Ovary (tissue), 9 donors: ENCODE results near the gene C11orf54. TPM values are rescaled to one million over a fixed set of nuclear protein-coding genes. Genes with fewer than 3 reads are reported as not detected.

Source experiments
- DNase-seq, 5 donors: peaks; one replicate each; pipeline ENCODE4 v3.0.0-alpha.2; 2019 to 2020
- H3K27ac ChIP-seq, 2 donors: fragments of 200-600 bp; one replicate each; pipeline versions ENCODE4 v1.5.1 to v1.8.0; 2019 to 2022
- H3K27me3 ChIP-seq: fragments of 200-600 bp; one replicate; pipeline ENCODE4 v1.8.0; 2022
- H3K36me3 ChIP-seq: fragments of 200-600 bp; sonication (generic); one replicate; pipeline ENCODE4 v1.5.1; 2019
- H3K4me1 ChIP-seq: one replicate; pipeline ENCODE4 v1.8.1; 2013; ENCODE audit warnings: mild to moderate bottlenecking, moderate library complexity; ENCODE audit not compliant: insufficient read depth
- H3K4me3 ChIP-seq: fragments of 200-600 bp; sonication (generic); one replicate; pipeline ENCODE4 v1.5.1; 2017
- H3K9me3 ChIP-seq, 2 donors: fragments of 200-600 bp in 1 of 2; sonication (generic) in 1 of 2; one replicate each; pipeline versions ENCODE4 v1.5.1 to v1.8.1; 2013 to 2019; ENCODE audit warnings: mild to moderate bottlenecking in 1 of 2, moderate library complexity in 1 of 2
- EP300 ChIP-seq: sonication (generic); formaldehyde crosslinking; IDR thresholded peaks from one replicate; pipeline ENCODE4 v1.6.1; 2017; ENCODE audit warnings: antibody characterized with exemption
- POLR2A ChIP-seq: fragments of 450-650 bp; IDR thresholded peaks from one replicate; pipeline ENCODE4 v1.6.1; 2017; ENCODE audit warnings: antibody characterized with exemption, mild to moderate bottlenecking, moderate library complexity
- WGBS, 3 donors: extraction: QIAGEN DNeasy Blood & Tissue Kit in 1 of 3; methylation state at CpG; one replicate each; pipeline versions ENCODE4 v1.1.5 to v1.1.7; 2013 to 2017; 5-methylcytosine and 5-hydroxymethylcytosine counted together
- intact Hi-C, 4 donors: fragments of 100-400 bp; cut with DNase I; formaldehyde crosslinking; loops; one replicate each; pipeline versions ENCODE4 v1.11.0 to v1.15.1; 2022 to 2023
- polyA plus RNA-seq, 2 donors: library from polyadenylated mRNA; stranded (reverse); fragments of 200-250 nt in 1 of 2; fragments of 350-450 nt in 1 of 2; fragmentation: Illumina TruSeq in 1 of 2; extraction: RNeasy Lipid Tissue Mini Kit (QIAGEN cat#74804) in 1 of 2; gene quantifications; one replicate each; pipeline ENCODE4 v1.2.3, GENCODE V29; 2013 to 2014
- total RNA-seq, 7 donors: library from RNA; depleted of rRNA in 2 of 7; stranded (reverse); fragments of >200 nt in 2 of 7; fragmentation: NEBNext Ultra II Directional in 3 of 7; extraction: Animal tissue kit (Norgen Biotek cat#: 25700) in 3 of 7; gene quantifications; one replicate each; pipeline versions ENCODE4 v1.1.0 to v1.2.4, GENCODE V29; 2016 to 2023
- TF ChIP-seq, protein P1 (sequence below), 3 donors: fragments of 450-650 bp in 2 of 3; fragments of 200-600 bp in 1 of 3; IDR thresholded peaks; one replicate each; pipeline versions ENCODE4 v1.5.1 to v1.8.0; 2016 to 2022; ENCODE audit warnings: antibody characterized with exemption in 3 of 3, mild to moderate bottlenecking in 1 of 3
- donor health status: DM: no; HTN: no; CAD: no; lungs with moderate emphysema.
- donor health status: DM: no; HTN: no; CAD: no.
- donor health status: Bipolar disorder and iron deficiency.
- donor health status: DM: yes; HTN: yes; CAD: no.
- donor health status: DM: no; HTN: no; CAD: no.
- donor health status: DM: yes; HTN: yes; CAD: no.

The C11orf54 gene
- total and polyA plus RNA-seq, 9 donors, result 22.8 to 48.0 (median 36.0) TPM

DNA sequence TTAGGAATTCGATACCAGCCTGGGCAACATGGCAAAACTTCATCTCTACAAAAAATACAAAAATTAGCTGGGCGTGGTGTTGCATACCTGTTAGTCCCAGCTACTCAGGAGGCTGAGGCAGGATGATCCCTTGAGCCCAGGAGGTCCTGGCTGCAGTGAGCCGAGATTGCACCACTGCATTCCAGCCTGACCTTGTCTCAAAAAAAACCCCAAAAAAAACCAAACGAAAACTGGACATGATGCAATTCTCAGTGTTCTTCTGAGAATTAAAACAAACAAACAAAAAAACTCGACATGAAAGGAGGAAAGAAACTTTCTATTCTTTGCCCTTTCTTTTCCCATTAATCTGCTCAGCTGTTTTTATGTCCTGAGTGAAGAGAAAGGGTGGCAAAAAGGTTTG, 50.0 kb downstream of the C11orf54 start:
- WGBS, 3 donors, result 78 to 79% (median 78%) methylated on average over 5 of the region's 5 CpGs
- Histone ChIP-seq H3K27me3 (no peaks in the 10 kb centered on the region), H3K27ac (no peak overlapping the region), H3K4me1 (peaks cover 1% of the 10 kb centered on the region), H3K4me3 (no peak overlapping the region), H3K9me3 (no peaks in the 10 kb centered on the region), H3K36me3 (no peaks in the 10 kb centered on the region)
- intact Hi-C loops, result no loop called here
- no peak for DNase-seq
- TF ChIP-seq EP300 (no peak), POLR2A (no peak)
- TF ChIP-seq, protein P1, sequence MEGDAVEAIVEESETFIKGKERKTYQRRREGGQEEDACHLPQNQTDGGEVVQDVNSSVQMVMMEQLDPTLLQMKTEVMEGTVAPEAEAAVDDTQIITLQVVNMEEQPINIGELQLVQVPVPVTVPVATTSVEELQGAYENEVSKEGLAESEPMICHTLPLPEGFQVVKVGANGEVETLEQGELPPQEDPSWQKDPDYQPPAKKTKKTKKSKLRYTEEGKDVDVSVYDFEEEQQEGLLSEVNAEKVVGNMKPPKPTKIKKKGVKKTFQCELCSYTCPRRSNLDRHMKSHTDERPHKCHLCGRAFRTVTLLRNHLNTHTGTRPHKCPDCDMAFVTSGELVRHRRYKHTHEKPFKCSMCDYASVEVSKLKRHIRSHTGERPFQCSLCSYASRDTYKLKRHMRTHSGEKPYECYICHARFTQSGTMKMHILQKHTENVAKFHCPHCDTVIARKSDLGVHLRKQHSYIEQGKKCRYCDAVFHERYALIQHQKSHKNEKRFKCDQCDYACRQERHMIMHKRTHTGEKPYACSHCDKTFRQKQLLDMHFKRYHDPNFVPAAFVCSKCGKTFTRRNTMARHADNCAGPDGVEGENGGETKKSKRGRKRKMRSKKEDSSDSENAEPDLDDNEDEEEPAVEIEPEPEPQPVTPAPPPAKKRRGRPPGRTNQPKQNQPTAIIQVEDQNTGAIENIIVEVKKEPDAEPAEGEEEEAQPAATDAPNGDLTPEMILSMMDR (IDR thresholded peaks at IDR 0.05), result no peak

DNA sequence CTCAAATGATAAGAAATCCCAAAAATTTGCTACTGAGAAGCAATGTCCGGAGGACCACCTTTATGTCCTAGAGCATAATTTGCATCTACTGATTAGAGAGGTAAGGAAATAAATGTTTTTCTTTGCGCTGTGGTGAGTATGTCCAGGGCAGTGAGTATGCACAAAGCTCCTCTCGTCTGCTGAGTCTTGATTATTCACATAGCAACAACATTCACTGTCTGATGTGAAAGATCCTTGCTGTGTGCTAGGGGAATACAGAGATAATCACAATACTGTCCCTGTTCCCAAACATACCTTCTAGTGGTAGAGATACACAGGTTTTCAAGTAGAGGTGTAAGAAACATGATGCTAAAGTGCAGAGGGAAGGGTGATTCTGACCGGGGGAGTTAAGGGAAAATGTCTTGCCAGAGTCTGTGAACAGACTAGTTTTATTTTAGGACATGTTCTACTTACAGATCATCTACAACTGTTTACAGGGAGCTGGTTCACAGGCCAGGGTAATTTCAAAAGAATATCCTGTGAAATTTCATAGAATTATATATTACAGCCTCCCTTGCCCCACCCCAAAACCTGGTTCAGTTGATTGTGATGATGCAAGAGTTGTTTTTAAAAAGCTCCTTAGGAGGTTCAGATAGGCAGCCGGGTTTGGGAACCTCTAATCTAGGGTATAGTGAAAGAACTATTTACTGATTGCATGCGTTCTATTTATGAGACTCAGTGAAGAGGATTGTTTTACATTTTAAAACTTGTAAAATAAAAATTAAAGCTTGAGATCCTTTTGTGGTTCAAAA, 55.2 kb downstream of the C11orf54 start:
- intact Hi-C loops, result no loop called here
- no peak overlapping the region for H3K4me3 ChIP-seq
- no peaks in the 10 kb centered on the region for H3K36me3 ChIP-seq
- no peaks in the 10 kb centered on the region for H3K4me1 ChIP-seq
- 56 to 70% (median 59%) methylated on average over 6 of the region's 6 CpGs for WGBS, 3 donors
- H3K27me3 ChIP-seq, result no peaks in the 10 kb centered on the region
- no peaks in the 10 kb centered on the region for H3K9me3 ChIP-seq
- TF ChIP-seq, protein P1 (IDR thresholded peaks at IDR 0.05), result no peak
- TF ChIP-seq EP300 (no peak), POLR2A (no peak)
- H3K27ac ChIP-seq, result no peak overlapping the region
- DNase-seq, result no peak

DNA sequence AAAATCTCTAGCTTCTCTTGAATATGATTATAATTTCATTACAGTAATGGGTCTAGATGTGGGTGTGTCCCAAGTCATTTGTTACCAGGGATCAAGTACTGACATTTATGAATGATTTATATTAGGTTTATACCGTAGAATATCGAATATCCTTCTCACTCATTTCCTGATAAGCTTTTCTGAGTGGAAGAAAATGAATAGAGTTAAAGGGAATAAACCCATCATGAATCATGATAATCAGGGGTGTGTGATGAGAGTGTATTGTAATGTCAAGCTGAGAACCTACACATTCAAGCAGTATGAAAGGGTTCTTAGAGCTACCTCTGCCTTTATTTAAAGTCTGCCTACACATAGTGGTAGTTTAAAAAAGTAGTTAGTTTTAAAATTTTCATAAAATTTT, 59.9 kb downstream of the C11orf54 start:
- H3K9me3 ChIP-seq, result no peaks in the 10 kb centered on the region
- TF ChIP-seq, protein P1 (IDR thresholded peaks at IDR 0.05), result no peak
- TF ChIP-seq EP300 (no peak), POLR2A (no peak)
- H3K4me3 ChIP-seq, result no peak overlapping the region
- no peaks in the 10 kb centered on the region for H3K27me3 ChIP-seq
- intact Hi-C loops, result no loop called here
- no peaks in the 10 kb centered on the region for H3K36me3 ChIP-seq
- H3K4me1 ChIP-seq, result no peaks in the 10 kb centered on the region
- no peak overlapping the region for H3K27ac ChIP-seq
- 71 to 80% (median 77%) methylated on average over 2 of the region's 2 CpGs for WGBS, 3 donors
- DNase-seq, result no peak

DNA sequence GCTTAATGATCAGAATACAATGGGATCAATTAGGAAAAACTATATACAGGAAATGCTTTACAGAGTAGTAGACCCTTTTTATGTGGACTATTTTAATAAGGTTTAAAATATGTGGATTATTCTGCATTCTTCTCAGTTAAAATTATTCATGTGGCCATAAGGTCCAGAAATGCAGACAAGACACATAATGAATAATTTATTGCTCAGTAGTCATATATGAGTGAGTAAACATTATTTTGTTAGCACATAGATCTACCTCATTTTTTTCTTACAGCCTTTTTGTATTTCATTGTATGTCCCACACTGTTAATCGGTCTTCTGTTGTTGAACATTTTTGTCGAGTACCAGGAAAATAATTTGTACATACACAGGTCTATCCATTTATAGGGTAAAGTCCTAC, 63.4 kb downstream of the C11orf54 start:
- intact Hi-C loops, result no loop called here
- DNase-seq, result no peak
- no peak overlapping the region for H3K4me3 ChIP-seq
- TF ChIP-seq, protein P1 (IDR thresholded peaks at IDR 0.05), result no peak
- TF ChIP-seq EP300 (no peak), POLR2A (no peak)
- no peaks in the 10 kb centered on the region for H3K9me3 ChIP-seq
- no peaks in the 10 kb centered on the region for H3K4me1 ChIP-seq
- H3K27me3 ChIP-seq, result no peaks in the 10 kb centered on the region
- no peak overlapping the region for H3K27ac ChIP-seq
- H3K36me3 ChIP-seq, result no peaks in the 10 kb centered on the region
- WGBS, 3 donors, result 92 to 95% (median 94%) methylated on average over 2 of the region's 2 CpGs
